Measurements from ENCODE around the gene SLC38A2.

GRCh38 chr12:46415552-46415951 is 43.0 kb upstream of the SLC38A2 start:
- TF ChIP-seq CTCF (conservative IDR thresholded peaks at IDR 0.05; ENCODE audit: low read length), result no peak
- TF ChIP-seq EZH2phosphoT487 (IDR thresholded peaks at IDR 0.05; ENCODE audit: borderline replicate concordance), result no peak
